GM21619 (cell line): Measurements from ENCODE around the gene CHD1.

ENCODE experiments used
- ATAC-seq: cut with Tn5 transposase; IDR thresholded peaks from one replicate; pipeline ENCODE4 v1.9.1; 2021; ENCODE audit not compliant: unreplicated experiment

CHD1 gene

GRCh38 chr5:98936948-98937715 is 8.3 kb upstream of the CHD1 start:
- ATAC-seq = no peak

GRCh38 chr5:98935206-98935605 is 6.4 kb upstream of the CHD1 start:
- no peak for ATAC-seq

GRCh38 chr5:98934546-98934945 is 5.7 kb upstream of the CHD1 start:
- ATAC-seq = no peak

- ATAC-seq = peak; percentile 21
Measured at GRCh38 chr5:98933445-98934072, 4.8 kb upstream of the CHD1 start.

- ATAC-seq = no peak
Measured at GRCh38 chr5:98930972-98931762, 2.4 kb upstream of the CHD1 start.

GRCh38 chr5:98929710-98930298 is 997 bp upstream of the CHD1 start:
- no peak for ATAC-seq

GRCh38 chr5:98927989-98928872 is 576 bp downstream of the CHD1 start:
- peak; percentile 26 for ATAC-seq

- ATAC-seq = peak; percentile 16
Measured at GRCh38 chr5:98927242-98927988, 1.4 kb downstream of the CHD1 start.

GRCh38 chr5:98923966-98924365 is 4.8 kb downstream of the CHD1 start:
- no peak for ATAC-seq

GRCh38 chr5:98921947-98922505 is 6.8 kb downstream of the CHD1 start:
- no peak for ATAC-seq

GRCh38 chr5:98917433-98917832 is 11.4 kb downstream of the CHD1 start:
- no peak for ATAC-seq

GRCh38 chr5:98916540-98916939 is 12.3 kb downstream of the CHD1 start:
- no peak for ATAC-seq

GRCh38 chr5:98913911-98914310 is 14.9 kb downstream of the CHD1 start:
- no peak for ATAC-seq

- ATAC-seq = no peak
Measured at GRCh38 chr5:98911280-98912040, 17.3 kb downstream of the CHD1 start.

GRCh38 chr5:98909363-98909762 is 19.4 kb downstream of the CHD1 start:
- ATAC-seq = no peak

GRCh38 chr5:98907951-98908350 is 20.9 kb downstream of the CHD1 start:
- no peak for ATAC-seq

- ATAC-seq = no peak
Measured at GRCh38 chr5:98906756-98907355, 22.0 kb downstream of the CHD1 start.
